PC-3 (cell line): ENCODE data around the gene SLC47A1. TPM values are rescaled to one million over a fixed set of nuclear protein-coding genes. Genes with fewer than 3 reads are reported as not detected.

Experiments
- ATAC-seq: fragments of 200-7000 bp; cut with Tn5 transposase; 2 replicates; pipeline ENCODE4 v1.9.1; 2020; ENCODE audit warnings: mild to moderate bottlenecking, moderate library complexity
- BruUV-seq: library from RNA; stranded (reverse); fragments of 400-500 nt; replicated peaks from 2 replicates; lab custom pipeline; 2021; lab: Mats Ljungman, UMichigan
- CTCF ChIA-PET: fragments of 300-600 bp; sonication (Branson Sonifier 250); formaldehyde crosslinking; loops from one replicate; lab custom pipeline; 2022; ENCODE audit warnings: antibody characterized with exemption; lab: Charles Lee
- POLR2A ChIA-PET: fragments of 300-600 bp; sonication (Branson Sonifier 250); formaldehyde crosslinking; loops from one replicate; lab custom pipeline; 2022; ENCODE audit warnings: antibody characterized with exemption; ENCODE audit not compliant: unreplicated experiment; lab: Charles Lee
- DNase-seq: peaks from one replicate; pipeline ENCODE4 v3.0.0-alpha.2; 2015
- H2AFZ ChIP-seq: fragments of 300-600 bp; sonication (generic); 2 replicates; pipeline ENCODE4 v1.6.0; 2016; ENCODE audit warnings: antibody characterized with exemption, low read length
- H3F3A ChIP-seq: fragments of 300-600 bp; sonication (generic); one replicate; pipeline ENCODE4 v1.6.0; 2017; ENCODE audit warnings: antibody characterized with exemption, low read length, control low read depth, mild to moderate bottlenecking; ENCODE audit not compliant: unreplicated experiment
- H3K27ac ChIP-seq: fragments of 300-600 bp; sonication (generic); 2 replicates; pipeline ENCODE4 v1.5.1; 2016; ENCODE audit warnings: mild to moderate bottlenecking, low read length
- H3K27me3 ChIP-seq: fragments of 300-600 bp; sonication (generic); 2 replicates; pipeline ENCODE4 v1.6.1; 2016; ENCODE audit warnings: low read length, mixed read lengths
- H3K36me3 ChIP-seq: fragments of 300-600 bp; sonication (generic); 2 replicates; pipeline ENCODE4 v1.6.1; 2016; ENCODE audit warnings: low read depth, mixed run types, low read length, mixed read lengths
- H3K4me1 ChIP-seq: fragments of 300-600 bp; sonication (generic); 2 replicates; pipeline ENCODE4 v1.5.1; 2016; ENCODE audit warnings: low read length; ENCODE audit not compliant: insufficient read depth
- H3K4me2 ChIP-seq: fragments of 300-600 bp; sonication (generic); 2 replicates; pipeline ENCODE4 v1.6.0; 2016; ENCODE audit warnings: low read length
- H3K4me3 ChIP-seq: fragments of 300-600 bp; sonication (generic); 2 replicates; pipeline ENCODE4 v1.5.1; 2016; ENCODE audit warnings: mild to moderate bottlenecking, low read length, mixed read lengths
- H3K79me2 ChIP-seq: fragments of 300-600 bp; sonication (generic); 2 replicates; pipeline ENCODE4 v1.6.1; 2017; ENCODE audit warnings: low read length, mixed read lengths
- H3K9ac ChIP-seq: fragments of 300-600 bp; sonication (generic); 2 replicates; pipeline ENCODE4 v1.6.0; 2016; ENCODE audit warnings: mild to moderate bottlenecking, low read length
- H3K9me2 ChIP-seq: fragments of 300-600 bp; sonication (generic); replicated peaks from 2 replicates; pipeline ENCODE4 v1.6.1; 2016; ENCODE audit warnings: mixed run types, low read length, mixed read lengths
- H3K9me3 ChIP-seq: fragments of 300-600 bp; sonication (generic); 2 replicates; pipeline ENCODE4 v1.6.1; 2016; ENCODE audit warnings: low read length, mixed read lengths
- H4K20me1 ChIP-seq: fragments of 300-600 bp; sonication (generic); 2 replicates; pipeline ENCODE4 v1.6.1; 2016; ENCODE audit warnings: low read length, mixed read lengths
- CTCF ChIP-seq: fragments of 300-600 bp; sonication (generic); conservative IDR thresholded peaks from 2 replicates; pipeline ENCODE4 v1.5.1; 2017; ENCODE audit warnings: antibody characterized with exemption, low read depth, mild to moderate bottlenecking, low read length
- EZH2 ChIP-seq: fragments of 300-600 bp; sonication (generic); IDR thresholded peaks from one replicate; pipeline ENCODE4 v1.6.1; 2017; ENCODE audit warnings: antibody characterized with exemption, mild to moderate bottlenecking, low read length; ENCODE audit not compliant: unreplicated experiment
- EZH2phosphoT487 ChIP-seq: fragments of 300-600 bp; sonication (generic); IDR thresholded peaks from 2 replicates; pipeline ENCODE4 v1.6.1; 2018; ENCODE audit warnings: mild to moderate bottlenecking, antibody characterized with exemption, low read length, borderline replicate concordance
- intact Hi-C: fragments of 100-400 bp; cut with micrococcal nuclease; formaldehyde crosslinking; loops from 2 replicates; pipeline ENCODE4 v1.9.0; 2023
- total RNA-seq: library from RNA; depleted of rRNA; stranded (reverse); fragments of >200 nt; gene quantifications from 2 replicates; pipeline ENCODE4 v1.2.3, GENCODE V29; 2014

Gene SLC47A1
- total RNA-seq, 1 experiment from 2014 or later, result 0.15 TPM

GRCh38 chr17:19544366-19544765 is 10.7 kb downstream of the SLC47A1 start:
- CTCF ChIA-PET, result no interaction called here

GRCh38 chr17:19546289-19547065 is 12.8 kb downstream of the SLC47A1 start:
- BruUV-seq, result no TSS peak
- H3K9ac ChIP-seq, result no peak overlapping the region
- H3K79me2 ChIP-seq, result no peaks in the 10 kb centered on the region
- no peaks in the 10 kb centered on the region for H3K36me3 ChIP-seq
- no peaks in the 10 kb centered on the region for H4K20me1 ChIP-seq
- no peak overlapping the region for H3K4me2 ChIP-seq
- TF ChIP-seq CTCF (peak; percentile 45; the same call in 1 of the 2 replicates), EZH2 (no peak), EZH2phosphoT487 (no peak)
- DNase-seq (peak; percentile 18), ATAC-seq (peak; percentile 48)
- no peaks in the 10 kb centered on the region for H3K4me1 ChIP-seq
- POLR2A ChIA-PET, result no interaction called here
- H2AFZ ChIP-seq, result no peak overlapping the region
- CTCF ChIA-PET, result no interaction called here
- no peaks in the 10 kb centered on the region for H3K9me2 ChIP-seq
- H3K27me3 ChIP-seq, result no peaks in the 10 kb centered on the region
- no peak overlapping the region for H3K4me3 ChIP-seq
- no peak overlapping the region for H3K27ac ChIP-seq
- H3F3A ChIP-seq, result no peaks in the 10 kb centered on the region
- intact Hi-C loops, result no loop called here
- no peaks in the 10 kb centered on the region for H3K9me3 ChIP-seq

More at GRCh38 chr17:19544366-19544765, 10.7 kb downstream of the SLC47A1 start:
- Histone ChIP-seq H3K27ac (no peak overlapping the region), H4K20me1 (no peaks in the 10 kb centered on the region), H3K79me2 (no peaks in the 10 kb centered on the region), H3K27me3 (no peaks in the 10 kb centered on the region), H3K4me1 (no peaks in the 10 kb centered on the region), H3K36me3 (no peaks in the 10 kb centered on the region), H3K4me2 (no peak overlapping the region), H3K4me3 (no peak overlapping the region), H3F3A (no peaks in the 10 kb centered on the region), H2AFZ (no peak overlapping the region), H3K9ac (no peak overlapping the region), H3K9me2 (no peaks in the 10 kb centered on the region), H3K9me3 (no peaks in the 10 kb centered on the region)
- intact Hi-C loops, result no loop called here
- DNase-seq (no peak), ATAC-seq (no peak)
- TF ChIP-seq EZH2 (no peak), CTCF (no peak), EZH2phosphoT487 (no peak)
- BruUV-seq, result no TSS peak
- POLR2A ChIA-PET, result no interaction called here
